BLaER1 treated with 17β-estradiol and CSF1 and Interleukin-3, amounts not matched to agents 10 nM and 100 nM (cell line): ENCODE data around the gene SMIM43.
A peak's percentile ranks its signal among the peaks of the same experiment; 100 is the strongest.

Experiments used
- H3K27ac ChIP-seq, 11 experiments: shearing (Covaris generic); formaldehyde crosslinking; 2 replicates each; pipeline ENCODE4 v1.8.1; 2022
- H3K27me3 ChIP-seq, 11 experiments: shearing (Covaris generic); formaldehyde crosslinking; 2 replicates each; pipeline ENCODE4 v1.8.1; 2022
- H3K36me3 ChIP-seq, 11 experiments: shearing (Covaris generic); formaldehyde crosslinking; 2 replicates each; pipeline ENCODE4 v1.8.1; 2022
- H3K4me1 ChIP-seq, 10 experiments: shearing (Covaris generic); formaldehyde crosslinking; 2 replicates each; pipeline ENCODE4 v1.8.1; 2022
- H3K4me2 ChIP-seq, 11 experiments: shearing (Covaris generic); formaldehyde crosslinking; 2 replicates each; pipeline ENCODE4 v1.8.1; 2022
- H3K4me3 ChIP-seq, 10 experiments: shearing (Covaris generic); formaldehyde crosslinking; 2 replicates each; pipeline ENCODE4 v1.8.1; 2022
- H3K9ac ChIP-seq, 11 experiments: shearing (Covaris generic); formaldehyde crosslinking; 2 replicates each; pipeline ENCODE4 v1.8.1; 2022
- H3K9me3 ChIP-seq, 11 experiments: shearing (Covaris generic); formaldehyde crosslinking; replicated peaks in 1 of 11; 2 replicates each; pipeline ENCODE4 v1.8.1; 2022
- H4K20me1 ChIP-seq, 11 experiments: shearing (Covaris generic); formaldehyde crosslinking; 2 replicates each; pipeline ENCODE4 v1.8.1; 2022
- Cebpa-rat ChIP-seq, 11 experiments: shearing (Covaris generic); IDR thresholded peaks; 2 replicates each; pipeline ENCODE4 v1.8.1; 2022

SMIM43 gene

DNA sequence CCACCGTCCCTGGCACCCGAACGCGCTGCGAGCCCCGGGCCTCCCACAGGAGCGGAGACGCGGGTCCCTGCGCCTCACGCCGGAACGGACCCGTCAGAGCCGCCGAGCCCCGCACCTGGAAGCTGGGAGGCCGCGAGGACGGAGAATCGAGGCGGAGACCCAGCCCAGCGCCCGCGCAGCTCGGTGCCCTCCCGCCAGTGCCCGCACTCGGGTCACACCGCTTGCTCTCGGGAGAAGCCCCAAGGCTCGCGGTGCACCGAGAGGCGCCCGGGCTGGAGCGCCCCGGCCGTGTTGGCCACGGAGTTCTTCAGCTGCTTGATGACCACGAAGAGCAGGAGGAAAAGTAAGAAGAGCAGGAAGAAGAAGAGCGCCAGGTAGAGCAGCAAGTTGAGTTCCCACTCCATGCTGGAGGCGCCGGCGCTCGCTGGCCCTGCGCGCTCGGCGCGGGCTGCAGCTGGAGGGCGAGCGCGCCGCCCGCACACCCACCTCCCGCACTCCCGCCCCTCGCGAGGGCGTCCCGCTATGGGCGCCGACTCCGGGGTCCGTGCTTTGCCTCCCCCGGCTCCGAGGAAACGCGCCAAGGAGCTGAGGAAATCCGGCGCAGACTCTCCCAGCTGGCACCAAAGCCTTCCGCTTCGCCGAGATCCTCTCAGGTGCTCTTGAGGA is at the start of gene SMIM43:
SMIM43 (minus strand) TSS at position 463 of the 666 bp plus-strand sequence; CDS start at position 404, 59 bp downstream.
- TF ChIP-seq Cebpa-rat (IDR thresholded peaks at IDR 0.05) = no peak
- no peak within 1 kb of the TSS for H3K9ac ChIP-seq
- no peaks in the 10 kb centered on the region for H3K36me3 ChIP-seq
- H4K20me1 ChIP-seq = no peaks in the 10 kb centered on the region
- no peak within 1 kb of the TSS for H3K4me3 ChIP-seq
- peaks cover 8 to 16% (median 11%) of the 10 kb centered on the region in 11 experiments for H3K9me3 ChIP-seq
- H3K4me2 ChIP-seq = no peak within 1 kb of the TSS
- H3K4me1 ChIP-seq = no peaks in the 10 kb centered on the region
- no peak within 1 kb of the TSS for H3K27ac ChIP-seq
- H3K27me3 ChIP-seq = no peaks in the 10 kb centered on the region

DNA sequence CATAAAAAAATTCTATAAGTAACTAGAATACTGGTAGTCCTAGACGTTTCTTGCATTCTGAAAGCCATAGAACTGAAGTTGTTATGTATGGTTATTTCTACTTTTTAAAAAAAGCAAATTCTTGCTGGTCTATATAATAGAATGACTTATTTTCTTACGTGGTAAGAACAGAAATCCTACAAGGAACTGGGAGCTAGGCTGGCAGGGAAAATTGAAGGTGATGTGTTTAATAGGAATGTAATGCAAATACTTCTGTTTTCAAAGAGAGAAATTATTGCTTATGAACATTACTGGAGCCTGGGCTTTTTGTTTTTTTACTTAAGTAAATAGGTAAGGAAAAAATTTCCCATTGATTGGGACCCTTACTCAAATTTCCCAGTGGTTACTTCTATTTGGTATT is 49.8 kb upstream of the SMIM43 start:
- Histone ChIP-seq H3K36me3 (peaks cover 79 to 100% (median 98%) of the 10 kb centered on the region in 11 experiments), H3K4me3 (no peak overlapping the region), H3K27ac (no peak overlapping the region), H3K9ac (no peak overlapping the region), H3K4me2 (no peak overlapping the region), H3K4me1 (peaks cover 0 to 4% (median 0%) of the 10 kb centered on the region in 10 experiments; a peak in 2 of 20 replicates), H3K9me3 (no peaks in the 10 kb centered on the region), H4K20me1 (peaks cover 0 to 46% (median 20%) of the 10 kb centered on the region in 11 experiments; a peak in 15 of 22 replicates), H3K27me3 (no peaks in the 10 kb centered on the region)
- no peak for TF ChIP-seq Cebpa-rat (IDR thresholded peaks at IDR 0.05)

- Histone ChIP-seq H3K4me1 (no peaks in the 10 kb centered on the region), H3K9me3 (no peaks in the 10 kb centered on the region), H3K4me3 (no peak overlapping the region), H3K9ac (no peak overlapping the region), H4K20me1 (peaks cover 0 to 26% (median 13%) of the 10 kb centered on the region in 11 experiments; a peak in 15 of 22 replicates), H3K36me3 (peaks cover 94 to 100% (median 98%) of the 10 kb centered on the region in 11 experiments), H3K27ac (no peak overlapping the region), H3K27me3 (no peaks in the 10 kb centered on the region), H3K4me2 (no peak overlapping the region)
- no peak for TF ChIP-seq Cebpa-rat (IDR thresholded peaks at IDR 0.05)
Measured at GRCh38 chr4:121811122-121811521, 46.2 kb upstream of the SMIM43 start.

- Histone ChIP-seq H3K27ac (no peak overlapping the region), H4K20me1 (peaks cover 0 to 10% (median 0%) of the 10 kb centered on the region in 11 experiments; a peak in 3 of 22 replicates), H3K9ac (no peak overlapping the region), H3K36me3 (peaks cover 85 to 94% (median 90%) of the 10 kb centered on the region in 11 experiments), H3K27me3 (no peaks in the 10 kb centered on the region), H3K4me3 (no peak overlapping the region), H3K4me2 (no peak overlapping the region), H3K9me3 (no peaks in the 10 kb centered on the region), H3K4me1 (peaks cover 10 to 23% (median 14%) of the 10 kb centered on the region in 10 experiments; a peak in 18 of 20 replicates)
- TF ChIP-seq Cebpa-rat (IDR thresholded peaks at IDR 0.05) = no peak
Measured at GRCh38 chr4:121806411-121806810, 41.4 kb upstream of the SMIM43 start.

GRCh38 chr4:121801715-121802075 is 36.7 kb upstream of the SMIM43 start:
- TF ChIP-seq Cebpa-rat (IDR thresholded peaks at IDR 0.05) = no peak
- H3K27me3 ChIP-seq = no peaks in the 10 kb centered on the region
- no peaks in the 10 kb centered on the region for H3K9me3 ChIP-seq
- H3K36me3 ChIP-seq = peaks cover 42 to 47% (median 43%) of the 10 kb centered on the region in 11 experiments
- peak overlapping the region; percentile 86 to 96 (median 91) for H3K9ac ChIP-seq
- peak overlapping the region; percentile 68 to 94 (median 85) for H3K4me2 ChIP-seq
- H3K4me1 ChIP-seq = peaks cover 25 to 46% (median 34%) of the 10 kb centered on the region in 10 experiments
- H4K20me1 ChIP-seq = peaks cover 0 to 5% (median 0%) of the 10 kb centered on the region in 11 experiments; a peak in 1 of 22 replicates
- H3K27ac ChIP-seq = peak overlapping the region; percentile 76 to 94 (median 89)
- H3K4me3 ChIP-seq = peak overlapping the region; percentile 77 to 99 (median 88)

DNA sequence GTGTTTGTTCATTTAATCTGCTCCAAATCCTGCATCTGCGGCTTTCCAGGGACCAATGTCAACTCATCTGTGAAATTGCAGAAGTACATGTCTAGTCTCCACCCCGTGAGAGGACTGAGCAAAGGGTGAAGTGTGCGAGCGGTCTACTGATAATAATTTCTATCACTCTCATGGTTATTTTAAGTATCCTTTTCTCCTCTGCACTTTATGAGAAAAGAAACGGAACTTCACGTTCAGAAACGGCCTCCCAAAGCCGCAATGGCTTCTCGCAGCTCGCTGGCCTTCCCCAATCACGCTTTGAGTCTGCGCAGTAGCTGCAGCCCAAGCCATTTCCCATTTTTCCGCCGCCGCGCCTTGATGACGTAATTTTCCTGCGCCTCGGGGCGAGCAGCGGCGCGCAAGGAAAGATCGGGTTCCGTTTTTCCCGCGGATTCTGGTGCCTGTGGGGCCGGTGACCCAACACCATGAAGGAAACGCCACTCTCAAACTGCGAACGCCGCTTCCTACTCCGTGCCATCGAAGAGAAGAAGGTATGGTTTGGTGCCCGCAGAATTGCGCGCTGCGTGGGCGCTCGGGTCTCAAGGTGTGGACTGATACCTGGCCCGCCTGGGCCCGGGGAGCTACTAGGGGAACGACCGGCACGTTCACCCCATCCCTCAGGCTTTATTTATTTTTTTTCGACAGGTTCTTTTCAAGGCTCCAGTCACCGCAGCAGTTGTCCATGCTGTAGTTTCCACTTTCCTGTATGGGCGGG is 36.2 kb upstream of the SMIM43 start, which contains the start of gene EXOSC9:
EXOSC9 (plus strand) TSS at position 363 of the 754 bp plus-strand sequence; CDS start at position 465, 102 bp downstream.
- peak within 1 kb of the TSS; percentile 76 to 94 (median 89) for H3K27ac ChIP-seq
- H4K20me1 ChIP-seq = peaks cover 0 to 3% (median 0%) of the 10 kb centered on the region in 11 experiments; a peak in 1 of 22 replicates
- H3K4me3 ChIP-seq = peak within 1 kb of the TSS; percentile 77 to 99 (median 88)
- H3K9me3 ChIP-seq = no peaks in the 10 kb centered on the region
- H3K9ac ChIP-seq = peak within 1 kb of the TSS; percentile 86 to 96 (median 91)
- peaks cover 25 to 46% (median 34%) of the 10 kb centered on the region in 10 experiments for H3K4me1 ChIP-seq
- peaks cover 36 to 41% (median 37%) of the 10 kb centered on the region in 11 experiments for H3K36me3 ChIP-seq
- no peaks in the 10 kb centered on the region for H3K27me3 ChIP-seq
- TF ChIP-seq Cebpa-rat (IDR thresholded peaks at IDR 0.05) = peak in 4 of 11 experiments; percentile 18 to 69 (median 45); a peak in 5 of 22 replicates
- peak within 1 kb of the TSS; percentile 68 to 94 (median 85) for H3K4me2 ChIP-seq

- no peak for TF ChIP-seq Cebpa-rat (IDR thresholded peaks at IDR 0.05)
- H4K20me1 ChIP-seq = no peaks in the 10 kb centered on the region
- H3K27ac ChIP-seq = peak overlapping the region; percentile 76 to 94 (median 89)
- peak overlapping the region; percentile 77 to 99 (median 88) for H3K4me3 ChIP-seq
- no peaks in the 10 kb centered on the region for H3K27me3 ChIP-seq
- peaks cover 31 to 36% (median 32%) of the 10 kb centered on the region in 11 experiments for H3K36me3 ChIP-seq
- H3K9me3 ChIP-seq = no peaks in the 10 kb centered on the region
- H3K4me1 ChIP-seq = peaks cover 25 to 46% (median 34%) of the 10 kb centered on the region in 10 experiments
- H3K9ac ChIP-seq = peak overlapping the region; percentile 86 to 96 (median 91)
- H3K4me2 ChIP-seq = peak overlapping the region; percentile 68 to 94 (median 78)
Measured at GRCh38 chr4:121800638-121800960, 35.6 kb upstream of the SMIM43 start.

DNA sequence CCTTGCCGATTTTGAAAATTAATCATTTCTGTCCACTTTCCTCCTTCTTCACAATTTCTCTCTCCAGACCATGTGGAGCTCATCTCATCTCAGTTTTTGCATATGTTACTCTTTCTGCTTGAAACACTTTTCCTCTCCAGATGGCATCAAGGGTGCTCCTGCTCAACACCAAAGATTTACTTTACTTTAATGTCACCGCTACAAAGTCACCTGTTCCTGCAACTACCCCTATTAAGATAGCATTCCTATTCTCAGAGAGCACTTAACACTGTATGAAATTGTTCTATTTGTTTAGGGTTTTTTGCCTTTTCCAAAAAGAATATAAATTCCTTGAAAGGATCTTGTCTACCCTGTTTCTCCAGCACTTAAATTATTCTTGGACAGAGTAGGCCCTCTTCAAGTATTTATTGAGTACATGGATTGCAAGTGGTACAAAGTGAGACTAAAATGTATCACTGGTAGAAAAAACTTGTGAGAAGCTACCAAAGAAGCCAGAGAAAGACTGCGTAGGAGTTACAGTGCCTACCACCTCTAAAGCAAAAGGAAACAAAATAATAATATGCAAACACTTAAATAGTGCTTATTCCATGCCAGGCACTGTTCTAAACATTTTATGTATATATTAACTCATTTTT is 35.0 kb upstream of the SMIM43 start:
- H4K20me1 ChIP-seq = no peaks in the 10 kb centered on the region
- no peaks in the 10 kb centered on the region for H3K9me3 ChIP-seq
- H3K27ac ChIP-seq = peak overlapping the region; percentile 76 to 94 (median 89); a peak in 21 of 22 replicates
- H3K27me3 ChIP-seq = no peaks in the 10 kb centered on the region
- H3K4me3 ChIP-seq = peak overlapping the region; percentile 77 to 99 (median 88)
- H3K4me1 ChIP-seq = peaks cover 25 to 47% (median 34%) of the 10 kb centered on the region in 10 experiments
- H3K4me2 ChIP-seq = peak overlapping the region; percentile 68 to 94 (median 78)
- H3K36me3 ChIP-seq = peaks cover 24 to 30% (median 26%) of the 10 kb centered on the region in 11 experiments
- no peak for TF ChIP-seq Cebpa-rat (IDR thresholded peaks at IDR 0.05)
- H3K9ac ChIP-seq = peak overlapping the region; percentile 86 to 96 (median 91); a peak in 21 of 22 replicates
